ENCODE measurements around the gene NAV2.

The NAV2 gene

GRCh38 chr11:19744130-19744529 is 31.5 kb downstream of the NAV2 start:
- DNase-seq: no peak

GRCh38 chr11:19746086-19746485 is 33.4 kb downstream of the NAV2 start:
- no peak for DNase-seq

GRCh38 chr11:19747634-19748033 is 35.0 kb downstream of the NAV2 start:
- DNase-seq: no peak

GRCh38 chr11:19751055-19751454 is 38.4 kb downstream of the NAV2 start:
- DNase-seq: no peak

GRCh38 chr11:19753451-19754106 is 40.9 kb downstream of the NAV2 start:
- DNase-seq: no peak

- no peak for DNase-seq
Observed at GRCh38 chr11:19756675-19757475, 44.2 kb downstream of the NAV2 start.

GRCh38 chr11:19759389-19759788 is 46.8 kb downstream of the NAV2 start:
- DNase-seq: no peak

- no peak for DNase-seq
Observed at GRCh38 chr11:19762266-19762665, 49.6 kb downstream of the NAV2 start.

GRCh38 chr11:19763330-19763729 is 50.7 kb downstream of the NAV2 start:
- DNase-seq: no peak

- DNase-seq: no peak
Observed at GRCh38 chr11:19766206-19766605, 53.6 kb downstream of the NAV2 start.

- DNase-seq: no peak
Observed at GRCh38 chr11:19766810-19767209, 54.2 kb downstream of the NAV2 start.

GRCh38 chr11:19767627-19768151 is 55.1 kb downstream of the NAV2 start:
- DNase-seq: no peak

- DNase-seq: no peak
Observed at GRCh38 chr11:19768197-19768596, 55.6 kb downstream of the NAV2 start.

- no peak for DNase-seq
Observed at GRCh38 chr11:19768815-19769214, 56.2 kb downstream of the NAV2 start.

GRCh38 chr11:19769820-19770219 is 57.2 kb downstream of the NAV2 start:
- no peak for DNase-seq

- no peak for DNase-seq
Observed at GRCh38 chr11:19770277-19770676, 57.6 kb downstream of the NAV2 start.

- no peak for DNase-seq
Observed at GRCh38 chr11:19771463-19771862, 58.8 kb downstream of the NAV2 start.

- DNase-seq: no peak
Observed at GRCh38 chr11:19772480-19772879, 59.8 kb downstream of the NAV2 start.

GRCh38 chr11:19774329-19774728 is 61.7 kb downstream of the NAV2 start:
- no peak for DNase-seq

GRCh38 chr11:19774817-19775580 is 62.4 kb downstream of the NAV2 start:
- DNase-seq: no peak

- no peak for DNase-seq
Observed at GRCh38 chr11:19775622-19776021, 63.0 kb downstream of the NAV2 start.

- no peak for DNase-seq
Observed at GRCh38 chr11:19777039-19777376, 64.4 kb downstream of the NAV2 start.

- DNase-seq: no peak
Observed at GRCh38 chr11:19777377-19778102, 64.9 kb downstream of the NAV2 start.
